ENCODE measurements around the gene PCID2.
"Not testable (repeated sequence)": the region's sequence is repeated elsewhere in the genome, so short reads cannot be mapped to it uniquely, and the experiment has no call there.

The PCID2 gene

DNA sequence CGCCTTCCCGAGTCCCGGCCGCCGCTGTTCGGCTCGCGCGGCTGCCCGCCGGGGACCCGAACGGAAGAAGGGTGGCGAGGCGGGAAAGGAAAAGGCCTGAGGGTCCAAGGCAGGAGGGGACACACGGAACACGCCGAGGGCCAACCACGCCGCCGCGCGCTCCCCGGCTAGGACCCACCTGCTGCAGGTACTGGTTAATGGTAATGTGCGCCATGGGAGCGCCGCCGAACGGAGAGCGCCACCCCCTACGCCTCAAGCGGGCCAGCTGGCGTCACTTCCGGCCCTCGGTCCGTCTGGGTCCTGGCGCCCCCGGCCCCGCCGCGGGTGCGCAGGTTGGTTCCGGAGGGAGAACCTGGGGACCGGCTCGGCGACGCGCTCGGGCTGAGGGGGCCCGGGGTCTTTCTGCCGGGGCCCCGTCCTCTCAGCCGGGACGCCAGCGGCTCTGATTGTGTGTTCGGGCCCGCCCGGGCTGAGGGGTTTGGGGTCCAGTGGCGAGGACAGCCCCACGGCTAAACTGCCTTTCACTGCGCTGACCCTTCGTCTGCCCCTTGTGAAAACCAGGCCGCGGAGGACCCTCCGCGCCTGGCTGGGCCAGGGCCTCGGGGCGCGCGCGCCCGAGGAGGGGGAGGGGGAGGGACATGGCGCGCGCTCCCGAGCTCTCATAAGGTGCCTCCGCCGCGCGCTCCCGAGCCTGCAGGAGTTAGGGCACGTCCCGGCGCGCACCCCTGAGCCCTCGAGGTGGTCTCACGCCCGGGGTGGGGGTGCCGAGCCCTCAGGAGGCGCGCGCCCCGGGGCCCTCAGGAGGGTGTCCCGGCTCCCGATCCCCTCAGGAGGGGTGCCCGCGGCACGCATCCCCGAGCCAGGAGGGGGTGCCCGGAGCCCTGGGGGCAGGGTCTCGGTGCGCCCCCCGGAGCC lies at the start of gene PCID2:
Gene PCID2 (minus strand): TSS at position 249 of the 915 bp plus-strand sequence. CDS start 35 bp downstream, at position 214.
- TF ChIP-seq CTCF (IDR thresholded peaks at IDR 0.05) (0 out of 2 replicates have a peak, but pooled peaks have one; percentile 5), ZFX (IDR thresholded peaks at IDR 0.05; ENCODE audit: borderline replicate concordance) (no peak)

GRCh38 chr13:113257908-113258307 lies 49.4 kb upstream of the PCID2 start:
- not testable (repeated sequence) for H3K27ac ChIP-seq

More for the DNA sequence above, at the start of gene PCID2:
- peak within 1 kb of the TSS; percentile 96 for H3K27ac ChIP-seq

GRCh38 chr13:113252516-113253095 lies 44.1 kb upstream of the PCID2 start:
- H3K27ac ChIP-seq: no peak overlapping the region
- TF ChIP-seq ZFX (IDR thresholded peaks at IDR 0.05; ENCODE audit: borderline replicate concordance) (no peak), CTCF (IDR thresholded peaks at IDR 0.05) (no peak)

DNA sequence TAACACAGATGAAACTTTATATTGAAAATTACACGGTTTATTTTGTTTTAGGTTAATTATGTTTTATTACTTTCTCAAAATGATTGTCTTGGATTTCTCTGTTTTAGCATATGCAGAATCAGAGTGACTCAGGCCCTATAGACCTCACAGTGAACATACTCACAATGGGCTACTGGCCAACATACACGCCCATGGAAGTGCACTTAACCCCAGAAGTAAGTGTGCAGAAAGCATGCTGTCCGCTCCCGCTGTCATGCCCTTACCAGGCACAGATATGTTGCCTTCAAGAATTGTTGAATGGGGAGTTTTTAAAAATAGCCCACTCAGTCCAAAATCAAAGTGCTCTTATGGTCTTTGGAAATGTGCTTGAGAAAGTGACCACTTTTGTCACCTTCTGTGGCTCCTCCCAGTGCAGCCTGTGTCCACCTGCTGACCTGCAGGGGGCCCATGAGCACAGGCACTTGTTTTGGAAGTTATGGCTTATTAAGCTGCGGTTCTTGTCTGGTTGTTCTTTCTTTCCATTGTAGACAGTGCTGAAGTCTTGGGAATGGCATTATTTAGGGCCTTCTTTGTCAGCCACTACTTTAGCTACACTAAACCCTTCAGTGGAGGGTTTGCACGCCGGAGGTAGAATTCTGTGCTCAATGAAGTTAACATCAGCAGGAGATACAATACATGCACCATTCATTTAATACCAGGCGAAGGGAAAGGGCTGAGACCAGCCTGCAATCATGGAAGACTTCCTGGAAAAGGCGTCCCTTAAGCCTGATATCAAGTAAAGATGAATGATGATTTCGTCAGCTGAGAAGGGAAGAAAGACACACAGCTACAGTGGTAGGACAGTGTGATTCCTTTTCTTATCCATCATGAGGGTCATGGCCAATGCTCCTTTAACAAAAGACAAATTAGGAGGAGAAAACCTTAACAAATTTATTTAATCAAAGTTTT lies 37.7 kb upstream of the PCID2 start:
- no peak overlapping the region for H3K27ac ChIP-seq
- TF ChIP-seq CTCF (IDR thresholded peaks at IDR 0.05) (peak; percentile 40), ZFX (IDR thresholded peaks at IDR 0.05; ENCODE audit: borderline replicate concordance) (no peak)

DNA sequence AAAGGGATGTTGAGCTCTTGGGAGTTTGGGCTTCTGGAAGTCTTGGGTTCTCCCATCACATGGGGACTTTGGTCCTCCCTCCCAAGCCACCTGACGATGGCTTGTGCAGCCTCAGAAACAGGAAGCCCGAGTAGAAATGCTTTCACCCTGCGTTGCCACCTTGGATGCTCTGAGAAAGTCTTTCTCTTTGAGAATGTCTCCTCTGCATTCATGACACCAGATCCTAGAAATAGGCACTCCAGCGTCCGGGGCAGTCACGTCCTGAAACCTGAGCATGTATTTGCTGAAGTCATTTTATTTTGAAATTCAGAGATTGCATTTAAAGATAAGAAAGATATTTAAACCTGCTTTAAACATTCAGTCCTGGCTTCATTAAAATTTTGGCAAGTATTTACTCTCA lies 35.4 kb upstream of the PCID2 start:
- H3K27ac ChIP-seq: no peak overlapping the region

DNA sequence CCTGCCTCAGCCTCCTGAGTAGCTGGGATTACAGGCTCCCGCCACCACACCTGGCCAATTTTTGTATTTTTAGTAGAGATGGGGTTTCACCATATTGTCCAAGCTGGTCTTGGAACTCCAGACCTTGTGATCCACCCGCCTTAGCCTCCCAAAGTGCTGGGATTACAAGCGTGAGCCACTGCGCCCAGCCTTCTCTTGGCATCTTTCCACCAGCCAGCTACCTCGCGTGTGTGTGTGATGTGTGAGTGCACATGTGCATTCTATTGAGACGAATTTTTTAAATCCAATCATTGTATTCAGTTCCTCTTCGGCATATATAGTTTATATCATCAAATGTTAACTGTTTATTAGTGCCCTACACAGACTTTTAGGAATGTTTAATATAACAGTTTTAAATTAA lies 33.2 kb upstream of the PCID2 start:
- H3K27ac ChIP-seq: not testable (repeated sequence)

More for the DNA sequence above, 35.4 kb upstream of the PCID2 start:
- TF ChIP-seq CTCF (IDR thresholded peaks at IDR 0.05) (no peak), ZFX (IDR thresholded peaks at IDR 0.05; ENCODE audit: borderline replicate concordance) (no peak)

GRCh38 chr13:113239986-113240385 lies 31.5 kb upstream of the PCID2 start:
- TF ChIP-seq ZFX (IDR thresholded peaks at IDR 0.05; ENCODE audit: borderline replicate concordance) (no peak), CTCF (IDR thresholded peaks at IDR 0.05) (no peak)
- no peak overlapping the region for H3K27ac ChIP-seq

Measured in 22Rv1 (cell line).